GM18519 (cell line): Measurements from ENCODE around the gene SNRPA1.

Experiments used
- ATAC-seq: cut with Tn5 transposase; IDR thresholded peaks from one replicate; pipeline ENCODE4 v1.9.1; 2021; ENCODE audit warnings: mild to moderate bottlenecking, moderate library complexity; ENCODE audit not compliant: unreplicated experiment, low FRiP score

Gene SNRPA1

DNA sequence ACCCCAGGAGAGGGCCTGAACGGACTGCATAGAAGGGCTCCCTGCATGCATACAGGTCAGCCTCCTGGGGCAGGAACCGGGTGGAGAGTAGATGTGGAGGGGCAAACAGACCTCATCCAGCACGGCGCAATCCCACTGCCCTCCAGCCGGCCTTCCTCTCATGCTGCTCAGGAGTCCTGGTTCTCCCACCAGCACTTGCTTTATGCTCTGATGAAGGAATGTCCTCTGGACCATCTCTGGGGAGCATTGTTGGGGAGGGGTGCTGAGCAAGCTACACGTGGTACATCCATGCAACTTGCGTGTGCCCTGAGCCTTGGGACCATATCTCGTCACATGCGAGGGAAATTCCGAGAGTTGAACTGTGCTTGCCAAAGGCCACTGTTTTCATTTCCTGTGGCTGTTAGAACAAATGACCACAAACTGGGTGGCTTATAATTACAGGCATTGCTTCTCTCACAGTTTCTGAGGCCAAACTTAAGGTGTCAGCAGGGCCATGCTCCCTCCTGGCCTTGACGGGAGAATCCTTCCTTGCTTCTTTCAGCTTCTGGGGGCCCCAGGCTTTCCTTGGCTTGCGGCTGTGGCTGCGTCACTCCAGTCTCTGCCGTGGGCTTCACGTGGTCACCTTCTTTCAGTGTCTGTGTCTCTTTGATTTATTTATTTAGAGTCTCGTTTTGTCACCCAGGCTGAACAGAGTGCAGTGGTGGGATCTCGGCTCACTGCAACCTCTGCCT is 30.0 kb downstream of the SNRPA1 start:
- no peak for ATAC-seq

DNA sequence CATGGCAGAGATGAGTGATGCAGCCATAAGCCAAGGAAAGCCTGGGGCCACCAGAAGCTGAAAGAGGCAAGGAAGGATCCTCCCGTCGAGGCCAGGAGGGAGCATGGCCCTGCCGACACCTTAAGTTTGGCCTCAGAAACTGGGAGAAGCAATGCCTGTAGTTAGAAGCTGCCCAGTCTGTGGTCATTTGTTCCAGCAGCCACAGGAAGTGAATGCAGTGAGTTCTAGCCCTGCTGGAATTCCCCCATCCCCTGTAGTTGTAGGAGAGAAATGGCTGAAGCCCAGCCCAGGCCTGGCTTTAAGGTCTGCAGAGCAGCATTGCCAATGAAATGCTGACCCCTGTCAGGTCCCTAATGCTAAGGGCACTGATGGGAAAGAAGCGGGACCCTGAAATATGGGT is 31.0 kb downstream of the SNRPA1 start:
- no peak for ATAC-seq

DNA sequence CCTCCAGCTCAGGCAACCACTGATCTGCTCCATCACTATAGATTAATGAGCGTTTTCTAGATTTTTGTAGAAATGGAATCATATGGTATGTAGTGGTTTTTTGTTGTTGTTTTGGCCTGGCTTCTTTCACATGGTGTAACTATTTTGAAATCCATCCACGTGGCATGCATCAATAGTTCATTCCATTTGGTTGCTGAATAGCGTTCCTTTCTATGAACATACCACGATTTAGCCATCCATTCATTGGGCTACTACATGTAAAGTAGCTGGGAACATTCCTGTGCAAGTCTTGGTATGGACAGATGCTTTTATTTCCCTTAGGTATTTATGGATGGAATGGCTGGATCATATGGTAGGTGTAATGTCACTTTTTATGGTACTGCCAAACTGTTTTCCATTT is 32.5 kb downstream of the SNRPA1 start:
- no peak for ATAC-seq

GRCh38 chr15:101258238-101259144 is 36.6 kb downstream of the SNRPA1 start:
- no peak for ATAC-seq

GRCh38 chr15:101256757-101257156 is 38.3 kb downstream of the SNRPA1 start:
- no peak for ATAC-seq

DNA sequence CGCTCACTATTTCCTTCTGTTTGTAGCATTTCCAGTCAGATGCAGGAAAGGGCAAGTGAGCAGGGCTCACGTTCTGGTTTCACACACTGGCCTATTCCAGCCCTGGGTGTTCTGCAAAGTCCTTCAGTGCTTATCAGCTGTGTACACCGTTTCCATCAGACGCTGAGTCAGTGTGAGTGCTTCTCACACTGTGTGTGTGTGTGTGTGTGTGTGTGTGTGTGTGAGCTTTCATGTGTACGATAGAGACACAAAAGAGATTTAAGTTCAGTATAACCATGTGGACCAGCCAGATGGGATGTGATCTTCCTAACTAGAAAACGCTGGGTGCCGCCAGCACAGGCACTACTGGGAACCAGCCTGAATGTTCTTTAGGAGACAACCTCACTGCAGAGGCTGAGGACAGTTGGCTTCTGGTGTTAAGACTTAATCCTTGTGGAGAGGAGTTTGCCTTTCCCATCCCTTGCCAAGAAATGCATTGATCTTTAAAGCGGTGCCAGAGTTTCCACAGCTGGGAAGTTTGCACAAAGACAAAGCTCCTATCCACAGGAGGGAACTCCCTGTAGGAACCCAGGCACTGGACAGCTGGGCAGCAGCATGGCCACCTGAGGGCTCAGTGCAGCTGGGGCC is 39.3 kb downstream of the SNRPA1 start:
- ATAC-seq: no peak

DNA sequence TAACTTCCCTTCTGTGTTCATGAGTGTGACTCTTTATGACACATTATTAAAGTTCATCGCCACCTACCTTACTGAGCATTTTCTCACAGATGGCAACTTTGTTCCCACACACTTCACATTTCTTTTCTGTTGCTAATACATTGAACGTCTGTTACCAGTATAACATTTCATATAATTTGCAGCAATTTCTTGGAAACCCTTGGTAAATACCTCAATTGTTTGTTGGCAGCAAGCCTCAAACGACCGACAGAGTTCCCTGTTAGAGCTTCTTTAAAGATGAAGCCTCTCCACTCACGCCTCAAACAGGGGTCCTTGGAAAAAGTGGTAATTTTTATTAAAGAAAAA is 40.0 kb downstream of the SNRPA1 start:
- no peak for ATAC-seq

- ATAC-seq: no peak
Observed at GRCh38 chr15:101254157-101255050, 40.6 kb downstream of the SNRPA1 start.

DNA sequence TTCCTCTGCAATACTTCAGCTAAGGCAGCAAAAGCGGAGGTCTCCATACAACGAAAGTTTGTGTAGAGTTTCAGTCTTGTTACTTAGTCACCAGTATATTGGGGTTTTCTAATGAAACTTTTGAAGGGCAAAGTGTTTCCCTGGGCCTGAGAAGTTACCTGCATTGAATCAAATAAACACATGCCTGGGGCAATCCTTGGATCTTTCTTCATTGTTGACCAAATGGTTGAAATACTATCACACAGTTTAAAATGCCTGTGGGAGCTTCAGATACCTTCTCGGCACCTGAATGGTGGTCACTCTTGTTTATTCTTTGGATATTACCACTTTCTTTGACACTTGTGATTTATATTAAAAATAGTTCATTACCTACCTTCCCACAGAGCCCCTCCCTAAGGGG is 42.2 kb downstream of the SNRPA1 start:
- ATAC-seq: no peak

DNA sequence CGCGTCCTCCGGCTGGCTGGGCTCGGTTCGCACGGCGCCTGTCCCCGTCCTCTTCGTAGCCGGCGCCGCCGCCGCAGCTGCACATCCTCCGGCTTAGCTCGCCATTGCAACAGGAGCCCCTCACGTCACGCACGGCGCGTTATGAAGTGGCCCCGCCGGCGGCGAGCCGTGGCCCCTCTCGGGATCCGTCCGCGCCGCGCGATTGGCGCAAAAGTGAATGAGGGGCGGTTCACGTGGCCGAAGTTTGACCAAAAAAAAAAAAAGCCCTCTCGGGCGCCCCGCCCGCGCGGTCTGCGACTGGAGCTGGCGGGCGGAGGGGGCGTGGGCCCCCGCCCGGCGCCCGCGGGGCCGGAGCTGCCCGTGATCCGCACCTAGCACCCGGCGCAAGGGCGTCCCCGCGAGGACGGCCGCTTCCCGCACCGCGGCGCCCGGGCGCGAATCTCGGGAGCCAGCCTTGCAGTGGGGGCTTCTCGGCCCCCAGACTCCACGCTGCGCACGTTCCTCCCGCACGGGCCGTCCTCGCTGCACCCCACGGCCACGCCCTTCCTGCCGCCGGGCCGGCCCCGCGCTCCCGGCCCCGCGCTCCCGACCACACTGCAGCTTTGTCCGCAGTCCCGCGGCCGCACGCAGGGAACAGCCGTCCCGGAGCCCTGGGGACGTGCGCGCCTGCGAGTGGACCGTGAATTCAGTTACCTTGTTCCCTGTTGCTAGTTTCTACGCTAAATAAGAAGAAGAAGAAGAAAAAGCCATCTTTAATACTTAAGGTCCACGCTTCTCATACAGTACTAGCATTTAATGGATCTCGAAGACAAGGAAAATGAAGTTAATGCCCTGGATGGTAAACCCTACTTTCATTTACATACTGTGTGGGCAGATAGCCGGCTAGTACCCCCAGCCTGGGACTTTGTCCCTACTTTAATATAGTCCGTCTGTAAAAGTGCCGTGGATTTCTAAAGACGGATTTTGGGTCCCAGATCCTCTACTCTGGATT is 42.9 kb downstream of the SNRPA1 start, which contains the start of gene CHSY1:
CHSY1 (minus strand) TSS at position 219 of the 991 bp plus-strand sequence. CDS start 592 bp downstream, outside the sequence.
- ATAC-seq: peak; percentile 62

DNA sequence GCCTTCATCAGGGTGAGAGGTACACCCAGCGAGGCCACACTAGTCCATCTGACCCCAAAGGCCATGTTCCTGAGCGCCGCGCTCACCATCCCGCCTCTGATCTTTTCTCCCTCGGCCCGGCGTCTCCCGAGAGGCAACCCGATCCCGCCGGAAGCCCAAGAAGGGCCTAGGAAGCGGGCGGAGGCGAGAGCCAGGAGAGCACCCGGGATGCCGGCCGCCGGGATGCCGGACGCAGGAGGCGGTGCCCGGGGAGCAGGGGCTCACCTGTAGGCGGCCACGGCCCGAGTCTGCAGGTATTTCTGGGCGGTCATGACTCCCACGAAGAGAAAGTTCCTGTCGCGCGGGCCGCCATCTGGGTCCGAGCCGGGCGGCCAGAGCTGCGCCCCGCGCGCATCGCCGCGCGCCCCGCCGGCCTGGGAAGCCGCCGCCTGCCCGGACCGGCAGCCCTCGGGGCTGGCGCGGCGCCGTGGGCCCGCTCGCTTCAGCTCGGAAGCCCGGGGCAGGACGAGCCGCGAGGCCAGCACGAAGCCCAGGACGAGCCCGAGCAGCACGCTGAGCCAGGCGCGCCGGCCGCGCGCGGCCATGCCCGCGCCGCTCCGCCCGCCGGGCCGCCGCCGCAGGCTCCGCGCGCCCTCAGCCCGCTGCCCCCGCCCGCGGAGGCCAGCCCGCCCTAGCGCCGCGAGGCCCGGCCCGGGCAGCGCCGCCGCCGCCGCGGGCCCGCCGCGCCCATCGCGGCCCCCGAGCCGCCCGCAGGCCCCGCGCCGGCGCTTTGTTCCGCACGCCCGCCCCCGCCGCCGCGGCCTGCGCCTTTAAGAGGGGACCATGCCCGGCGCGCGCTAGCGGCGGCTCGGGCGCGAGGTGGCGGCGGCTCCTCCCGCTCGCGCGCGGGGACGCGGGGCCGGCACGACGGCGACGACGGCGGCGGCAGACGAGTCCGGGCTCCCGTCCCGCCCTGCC is 43.9 kb downstream of the SNRPA1 start:
- ATAC-seq: peak; percentile 10

- ATAC-seq: no peak
Observed at GRCh38 chr15:101250341-101250831, 44.7 kb downstream of the SNRPA1 start.

- ATAC-seq: no peak
Observed at GRCh38 chr15:101248274-101248673, 46.8 kb downstream of the SNRPA1 start.

- no peak for ATAC-seq
Observed at GRCh38 chr15:101246824-101247745, 48.0 kb downstream of the SNRPA1 start.

DNA sequence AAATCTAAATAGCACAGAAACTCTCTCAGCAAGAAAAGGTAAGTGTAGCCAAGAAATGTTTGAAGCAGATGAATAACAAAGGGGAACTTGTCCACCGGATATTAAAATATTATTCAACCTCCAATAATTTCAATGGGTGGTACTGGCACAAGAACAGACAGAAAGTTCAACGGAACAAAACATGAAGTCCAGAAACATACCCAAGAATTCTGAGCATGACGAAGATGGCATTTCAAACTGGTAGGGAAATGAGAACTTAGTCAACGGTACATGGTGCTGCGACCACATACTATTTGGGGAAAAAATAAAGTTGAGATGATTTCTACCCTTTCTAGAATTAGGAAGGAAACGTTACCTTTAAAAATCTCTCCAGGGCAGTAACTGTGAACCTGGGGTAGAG is 48.7 kb downstream of the SNRPA1 start:
- no peak for ATAC-seq

DNA sequence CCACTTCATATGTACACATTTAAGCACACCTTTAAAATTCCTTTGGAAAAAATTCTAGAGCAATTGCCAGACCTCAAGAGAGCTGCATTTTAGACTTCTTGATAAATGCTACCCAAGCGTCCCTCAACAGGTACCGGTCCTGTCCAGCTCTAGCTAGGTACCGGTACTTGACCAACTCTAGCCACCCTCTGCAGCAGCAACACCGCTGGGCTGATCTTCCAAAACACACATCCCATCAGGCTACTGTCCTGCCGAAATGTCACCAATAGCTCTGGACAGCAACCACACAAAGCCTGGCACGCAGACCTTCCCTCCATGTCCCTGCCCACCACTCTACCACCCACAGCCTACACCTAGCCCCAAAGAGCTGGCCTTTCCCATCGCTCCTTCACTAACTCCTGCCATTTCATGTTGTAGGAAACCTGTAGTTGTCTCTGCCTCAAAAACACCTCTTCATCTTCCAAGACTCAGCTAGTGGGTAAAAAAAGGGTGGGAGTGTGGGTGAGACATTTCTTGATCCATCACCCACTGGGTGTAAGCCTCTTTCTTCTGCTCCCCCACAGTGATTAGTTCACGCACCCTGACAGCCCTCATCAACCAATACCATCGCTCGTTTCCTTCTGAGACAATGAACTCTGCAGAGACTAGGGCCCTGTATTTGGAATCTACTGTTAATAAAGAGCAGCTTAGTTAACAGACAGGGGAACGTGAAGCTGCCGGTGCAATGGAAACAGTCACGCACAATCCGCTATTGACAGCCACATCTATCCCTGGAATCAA is 50.0 kb downstream of the SNRPA1 start:
- no peak for ATAC-seq
